CD4-positive, alpha-beta T cell (primary cell): Measurements from ENCODE around the gene TREX2. TPM values are rescaled to one million over a fixed set of nuclear protein-coding genes. Genes with fewer than 3 reads are reported as not detected.

ENCODE experiments used
- ATAC-seq: fragments of 200-7000 bp; cut with Tn5 transposase; one replicate; pipeline ENCODE4 v1.10.0; 2022; ENCODE audit warnings: mild to moderate bottlenecking; ENCODE audit not compliant: poor library complexity
- CTCF ChIA-PET: fragments of 350-600 bp; sonication (Branson Sonifier 250); formaldehyde crosslinking; loops from one replicate; lab custom pipeline; 2021; ENCODE audit warnings: antibody characterized with exemption, inconsistent platforms; lab: Charles Lee
- POLR2A ChIA-PET: fragments of 350-600 bp; sonication (Branson Sonifier 250); formaldehyde crosslinking; loops from one replicate; lab custom pipeline; 2021; ENCODE audit warnings: antibody characterized with exemption, inconsistent platforms; lab: Charles Lee
- DNase-seq, 14 experiments: peaks; one replicate each; pipeline ENCODE4 v3.0.0-alpha.2; 2013 to 2020; ENCODE audit warnings: mixed read lengths in 2 of 14
- H3K27ac ChIP-seq, 2 donors: one replicate each; pipeline versions ENCODE4 v1.5.1 to v1.7.0; 2013; ENCODE audit warnings: low read length in 2 of 2, low read depth in 1 of 2, mild to moderate bottlenecking in 1 of 2
- H3K27me3 ChIP-seq, 2 experiments: 1 replicate in 1 of 2; 2 replicates in 1 of 2; pipeline versions ENCODE4 v1.6.1 to v1.7.0; 2013; ENCODE audit warnings: low read length in 2 of 2, control low read depth in 1 of 2, mild to moderate bottlenecking in 1 of 2, moderate library complexity in 1 of 2; ENCODE audit not compliant: insufficient read depth in 2 of 2, control insufficient read depth in 1 of 2
- H3K36me3 ChIP-seq: one replicate; pipeline ENCODE4 v1.6.1; 2013; ENCODE audit warnings: low read length, control low read depth; ENCODE audit not compliant: insufficient read depth
- H3K4me1 ChIP-seq: one replicate; pipeline ENCODE4 v1.6.1; 2013; ENCODE audit warnings: low read length, control low read depth; ENCODE audit not compliant: insufficient read depth
- H3K4me3 ChIP-seq: one replicate; pipeline ENCODE4 v1.5.1; 2013; ENCODE audit warnings: mild to moderate bottlenecking, low read length, moderate library complexity
- H3K9me3 ChIP-seq, 2 experiments: 1 replicate in 1 of 2; 2 replicates in 1 of 2; pipeline versions ENCODE4 v1.6.1 to v1.7.0; 2013; ENCODE audit warnings: low read length in 2 of 2, mild to moderate bottlenecking in 2 of 2, control low read depth in 1 of 2, moderate library complexity in 1 of 2; ENCODE audit not compliant: control insufficient read depth in 1 of 2, insufficient read depth in 1 of 2
- H3K27ac Mint-ChIP-seq: one replicate; pipeline ENCODE4 v1.8.0; 2020; ENCODE audit warnings: mixed read lengths
- H3K27me3 Mint-ChIP-seq: one replicate; pipeline ENCODE4 v1.8.0; 2021; ENCODE audit warnings: mixed read lengths
- H3K36me3 Mint-ChIP-seq: one replicate; pipeline ENCODE4 v1.8.0; 2021; ENCODE audit warnings: low read depth, mixed read lengths
- H3K4me1 Mint-ChIP-seq: one replicate; pipeline ENCODE4 v1.8.0; 2021; ENCODE audit warnings: low read depth, mixed read lengths
- H3K4me3 Mint-ChIP-seq: one replicate; pipeline ENCODE4 v1.8.0; 2020; ENCODE audit warnings: mild to moderate bottlenecking, mixed read lengths
- H3K9me3 Mint-ChIP-seq: one replicate; pipeline ENCODE4 v1.8.0; 2020; ENCODE audit warnings: mixed read lengths
- intact Hi-C, 2 experiments: fragments of 100-400 bp; cut with DNase I in 1 of 2; cut with micrococcal nuclease in 1 of 2; formaldehyde crosslinking; loops; one replicate each; pipeline versions ENCODE4 v1.15.1 to v1.9.0; 2023 to 2025; cut with DNase I, micrococcal nuclease
- total RNA-seq, 174 experiments: library from RNA in 2 of 174; stranded (reverse) in 2 of 174; gene quantifications; one replicate each; pipeline ENCODE4 v1.2.3 and lab custom pipeline; 2021 to 2026
- TF ChIP-seq, protein P1 (sequence below): fragments of 200-600 bp; IDR thresholded peaks from one replicate; pipeline ENCODE4 v1.8.0; 2022; ENCODE audit warnings: antibody characterized with exemption, mild to moderate bottlenecking

Gene TREX2
- total RNA-seq, 2 experiments from 2014 or later = 1.1 to 1.4 TPM

DNA sequence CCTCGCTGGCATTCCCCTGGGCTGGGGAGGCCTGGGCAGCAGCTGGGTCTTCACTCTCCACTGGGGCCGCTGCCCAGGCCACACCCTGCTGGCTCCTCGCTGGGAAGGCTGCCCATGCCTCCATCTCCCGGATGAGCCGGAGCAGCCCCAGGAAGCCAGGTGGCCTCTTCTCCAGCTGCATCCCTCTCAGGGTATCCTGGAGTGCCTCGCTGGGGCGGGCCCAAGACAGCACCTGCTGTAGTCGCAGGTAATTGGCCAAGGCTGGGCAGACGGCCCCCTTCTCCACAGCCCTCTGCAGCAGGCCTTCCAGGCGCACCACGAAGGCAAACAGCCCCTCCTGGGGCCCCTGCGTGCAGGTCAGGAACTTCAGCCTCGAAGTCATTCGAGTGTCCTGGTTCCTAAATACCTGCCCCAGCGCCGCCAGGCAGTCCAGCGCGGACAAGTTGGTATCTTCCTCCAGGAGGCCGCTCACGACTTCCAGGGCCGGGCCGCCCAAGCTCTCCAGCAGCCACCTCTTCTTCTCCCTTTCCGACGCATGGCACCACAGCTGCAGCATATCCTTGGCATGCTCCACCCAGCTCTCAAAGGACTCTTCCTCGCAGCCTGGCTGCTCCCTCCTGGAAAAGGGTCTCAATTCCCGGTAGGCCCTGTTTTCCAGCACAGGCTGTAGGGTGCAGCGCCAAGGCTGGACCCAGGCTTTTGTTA lies 48.4 kb downstream of the TREX2 start:
- ChIA-PET CTCF (no interaction called here), POLR2A (no interaction called here)
- intact Hi-C loops = no loop called here
- DNase-seq = no peak
- Histone ChIP-seq H3K4me1 (peaks cover 7% of the 10 kb centered on the region), H3K9me3 (no peaks in the 10 kb centered on the region), H3K4me3 (no peak overlapping the region), H3K36me3 (no peaks in the 10 kb centered on the region), H3K27me3 (no peaks in the 10 kb centered on the region), H3K27ac (no peak overlapping the region)
- TF ChIP-seq, protein P1, sequence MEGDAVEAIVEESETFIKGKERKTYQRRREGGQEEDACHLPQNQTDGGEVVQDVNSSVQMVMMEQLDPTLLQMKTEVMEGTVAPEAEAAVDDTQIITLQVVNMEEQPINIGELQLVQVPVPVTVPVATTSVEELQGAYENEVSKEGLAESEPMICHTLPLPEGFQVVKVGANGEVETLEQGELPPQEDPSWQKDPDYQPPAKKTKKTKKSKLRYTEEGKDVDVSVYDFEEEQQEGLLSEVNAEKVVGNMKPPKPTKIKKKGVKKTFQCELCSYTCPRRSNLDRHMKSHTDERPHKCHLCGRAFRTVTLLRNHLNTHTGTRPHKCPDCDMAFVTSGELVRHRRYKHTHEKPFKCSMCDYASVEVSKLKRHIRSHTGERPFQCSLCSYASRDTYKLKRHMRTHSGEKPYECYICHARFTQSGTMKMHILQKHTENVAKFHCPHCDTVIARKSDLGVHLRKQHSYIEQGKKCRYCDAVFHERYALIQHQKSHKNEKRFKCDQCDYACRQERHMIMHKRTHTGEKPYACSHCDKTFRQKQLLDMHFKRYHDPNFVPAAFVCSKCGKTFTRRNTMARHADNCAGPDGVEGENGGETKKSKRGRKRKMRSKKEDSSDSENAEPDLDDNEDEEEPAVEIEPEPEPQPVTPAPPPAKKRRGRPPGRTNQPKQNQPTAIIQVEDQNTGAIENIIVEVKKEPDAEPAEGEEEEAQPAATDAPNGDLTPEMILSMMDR = no peak
- H3K27ac Mint-ChIP-seq = no peak overlapping the region
- H3K4me1 Mint-ChIP-seq = no peaks in the 10 kb centered on the region
- no peak overlapping the region for H3K4me3 Mint-ChIP-seq
- ATAC-seq = no peak
- no peaks in the 10 kb centered on the region for H3K27me3 Mint-ChIP-seq
- no peaks in the 10 kb centered on the region for H3K9me3 Mint-ChIP-seq
- H3K36me3 Mint-ChIP-seq = no peaks in the 10 kb centered on the region

GRCh38 chrX:153396320-153397195 lies 49.3 kb downstream of the TREX2 start:
- TF ChIP-seq, protein P1 = no peak
- no peak for ATAC-seq
- POLR2A ChIA-PET = no interaction called here
- Mint-ChIP-seq H3K4me3 (no peak overlapping the region), H3K9me3 (no peaks in the 10 kb centered on the region), H3K27ac (no peak overlapping the region), H3K27me3 (no peaks in the 10 kb centered on the region), H3K36me3 (no peaks in the 10 kb centered on the region), H3K4me1 (no peaks in the 10 kb centered on the region)
- no peak overlapping the region for H3K4me3 ChIP-seq
- no peaks in the 10 kb centered on the region for H3K9me3 ChIP-seq
- DNase-seq = no peak
- no peaks in the 10 kb centered on the region for H3K27me3 ChIP-seq
- intact Hi-C loops = no loop called here
- no peak overlapping the region for H3K27ac ChIP-seq
- CTCF ChIA-PET = no interaction called here
- H3K36me3 ChIP-seq = no peaks in the 10 kb centered on the region
- peaks cover 7% of the 10 kb centered on the region for H3K4me1 ChIP-seq

GRCh38 chrX:153395613-153396319 lies 50.1 kb downstream of the TREX2 start:
- ChIA-PET POLR2A (no interaction called here), CTCF (no interaction called here)
- H3K27ac ChIP-seq = no peak overlapping the region
- no peak overlapping the region for H3K4me3 ChIP-seq
- H3K9me3 ChIP-seq = no peaks in the 10 kb centered on the region
- H3K36me3 Mint-ChIP-seq = no peaks in the 10 kb centered on the region
- H3K27ac Mint-ChIP-seq = no peak overlapping the region
- no peaks in the 10 kb centered on the region for H3K27me3 Mint-ChIP-seq
- peaks cover 7% of the 10 kb centered on the region for H3K4me1 ChIP-seq
- ATAC-seq (no peak), DNase-seq (no peak)
- H3K36me3 ChIP-seq = no peaks in the 10 kb centered on the region
- intact Hi-C loops = no loop called here
- H3K27me3 ChIP-seq = no peaks in the 10 kb centered on the region
- TF ChIP-seq, protein P1 = no peak
- no peaks in the 10 kb centered on the region for H3K4me1 Mint-ChIP-seq
- H3K4me3 Mint-ChIP-seq = no peak overlapping the region
- H3K9me3 Mint-ChIP-seq = no peaks in the 10 kb centered on the region
